TTC549 (cell line): ENCODE results near the gene PARP6.

Experiments
- FAIRE-seq: peaks from 2 replicates; lab custom pipeline; 2012; peaks lifted over from hg19 to GRCh38; lab: Jason Lieb, UNC

PARP6 gene

GRCh38 chr15:72272213-72272996, at the start of gene PARP6:
TSS of gene PARP6 (minus strand) at chr15:72272554. CDS start at chr15:72267477, 5,077 bp downstream.
- no peak for FAIRE-seq

- no peak for FAIRE-seq
Observed at GRCh38 chr15:72319985-72320671, 47.8 kb upstream of the PARP6 start, which contains the start of gene CELF6. TSS of gene CELF6 (minus strand) at chr15:72320157. CDS start at chr15:72319874, 283 bp downstream.

- no peak for FAIRE-seq
Observed at GRCh38 chr15:72319360-72319984, 47.1 kb upstream of the PARP6 start.

- no peak for FAIRE-seq
Observed at GRCh38 chr15:72318408-72318942, 46.1 kb upstream of the PARP6 start.

GRCh38 chr15:72315706-72316370, 43.5 kb upstream of the PARP6 start:
- FAIRE-seq: no peak

- FAIRE-seq: no peak
Observed at GRCh38 chr15:72313881-72314280, 41.5 kb upstream of the PARP6 start.

GRCh38 chr15:72313448-72313840, 41.1 kb upstream of the PARP6 start:
- no peak for FAIRE-seq

GRCh38 chr15:72312605-72313447, 40.5 kb upstream of the PARP6 start:
- peak; percentile 32 for FAIRE-seq

GRCh38 chr15:72307026-72307425, 34.7 kb upstream of the PARP6 start:
- no peak for FAIRE-seq

- no peak for FAIRE-seq
Observed at GRCh38 chr15:72306211-72306785, 33.9 kb upstream of the PARP6 start.

- FAIRE-seq: no peak
Observed at GRCh38 chr15:72304596-72304995, 32.2 kb upstream of the PARP6 start.

GRCh38 chr15:72302955-72303354, 30.6 kb upstream of the PARP6 start:
- FAIRE-seq: no peak

GRCh38 chr15:72289597-72290325, 17.4 kb upstream of the PARP6 start:
- no peak for FAIRE-seq

GRCh38 chr15:72288796-72289596, 16.6 kb upstream of the PARP6 start:
- FAIRE-seq: no peak

GRCh38 chr15:72285927-72286516, 13.7 kb upstream of the PARP6 start:
- no peak for FAIRE-seq

- FAIRE-seq: no peak
Observed at GRCh38 chr15:72285402-72285801, 13.0 kb upstream of the PARP6 start.

GRCh38 chr15:72284781-72285180, 12.4 kb upstream of the PARP6 start:
- FAIRE-seq: no peak

GRCh38 chr15:72281713-72282112, 9.4 kb upstream of the PARP6 start:
- no peak for FAIRE-seq

GRCh38 chr15:72280751-72281150, 8.4 kb upstream of the PARP6 start:
- FAIRE-seq: no peak
